Measurements from ENCODE around the gene ZSWIM6.
A peak's percentile ranks its signal among the peaks of the same experiment; 100 is the strongest.

ZSWIM6 gene

DNA sequence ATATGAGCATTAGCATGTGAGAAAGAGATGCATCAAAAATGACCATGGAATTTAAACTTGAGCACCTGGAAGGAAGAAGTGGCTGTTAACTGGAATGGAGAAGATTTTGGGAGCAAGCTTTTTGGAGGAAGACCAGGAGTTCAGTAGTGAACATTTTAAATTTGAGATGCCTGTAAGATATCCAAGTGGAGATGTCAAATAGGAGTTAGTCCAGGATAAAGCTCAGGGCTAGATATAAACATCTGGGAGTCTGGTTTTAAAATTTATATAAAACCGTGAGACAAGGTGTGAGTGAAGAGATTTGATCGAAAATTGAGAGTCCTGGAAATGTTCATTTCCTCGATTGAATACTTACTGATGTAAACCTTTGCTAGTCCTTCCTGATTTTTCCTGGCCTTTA is 217.5 kb downstream of the ZSWIM6 start:
- DNase-seq (ENCODE audit: low spot score) = no peak

DNA sequence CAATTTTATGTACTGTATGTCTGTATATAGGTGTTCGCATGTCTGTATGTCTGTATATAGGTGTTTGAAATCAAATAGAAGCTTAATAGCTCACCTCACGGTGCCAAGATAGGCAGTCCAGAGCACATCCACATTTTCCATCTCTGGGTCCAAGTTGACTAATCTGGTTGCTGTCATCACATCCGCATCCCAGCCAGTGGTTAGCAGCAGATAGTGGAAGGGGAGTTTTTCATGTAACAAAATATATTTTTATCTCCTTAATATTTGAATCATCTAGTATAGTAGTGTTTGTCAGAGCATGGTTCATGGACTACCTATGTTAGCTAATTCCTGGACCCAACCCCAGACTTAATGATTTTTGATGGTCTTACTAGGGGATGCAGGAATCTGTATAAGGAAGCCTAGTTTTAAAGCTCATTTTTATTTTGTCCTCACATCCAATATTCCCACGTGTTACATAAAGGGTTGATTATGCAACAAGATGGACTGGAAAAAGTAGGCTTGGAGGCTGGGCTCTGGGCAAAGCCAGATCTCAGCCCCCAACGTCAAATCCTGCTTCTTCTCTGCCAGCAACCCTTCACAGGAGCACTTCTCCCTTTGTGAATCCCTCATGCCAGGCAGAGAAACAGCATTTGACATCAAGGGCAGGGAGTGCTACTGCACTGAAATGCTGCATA is 219.7 kb downstream of the ZSWIM6 start:
- no peak for DNase-seq (ENCODE audit: low spot score)

DNA sequence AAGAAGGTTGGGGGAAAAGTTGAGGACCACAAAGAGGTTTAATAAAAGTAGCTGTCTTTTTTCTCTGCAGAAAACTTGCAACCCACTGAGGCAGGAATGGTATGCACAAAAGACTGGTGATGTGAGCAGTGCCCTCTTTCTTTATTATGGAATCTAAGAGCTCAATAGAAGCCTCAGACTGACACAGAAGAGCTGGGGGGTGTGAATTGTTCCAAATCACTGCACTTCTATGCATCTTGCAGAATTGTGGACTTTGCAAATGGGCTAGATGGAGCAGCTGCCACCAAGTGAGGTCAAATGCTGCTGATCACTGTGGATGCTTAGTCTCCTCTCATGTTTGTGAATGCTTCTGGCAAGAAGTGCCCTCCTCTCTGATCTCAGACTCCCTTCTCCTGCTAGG is 227.1 kb downstream of the ZSWIM6 start:
- DNase-seq (ENCODE audit: low spot score) = no peak

DNA sequence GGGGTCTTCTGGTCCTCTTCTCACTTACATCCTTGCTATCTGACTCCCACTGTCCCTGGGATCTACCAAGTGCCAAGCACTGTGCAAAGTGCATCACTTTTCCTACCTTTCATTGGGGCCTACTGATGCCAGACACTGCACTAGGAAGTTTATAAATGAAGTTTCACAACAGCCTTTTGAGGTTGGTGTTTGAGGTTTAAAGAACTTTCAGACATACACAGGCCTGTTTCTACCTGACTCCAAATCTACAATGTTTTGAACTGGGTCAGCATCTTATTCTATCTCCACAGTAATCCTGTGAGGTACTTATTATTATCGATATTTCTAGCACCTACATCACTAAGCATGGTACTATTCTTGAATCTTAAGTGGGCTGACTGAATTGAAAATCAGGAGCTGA is 227.7 kb downstream of the ZSWIM6 start:
- DNase-seq (ENCODE audit: low spot score) = no peak

DNA sequence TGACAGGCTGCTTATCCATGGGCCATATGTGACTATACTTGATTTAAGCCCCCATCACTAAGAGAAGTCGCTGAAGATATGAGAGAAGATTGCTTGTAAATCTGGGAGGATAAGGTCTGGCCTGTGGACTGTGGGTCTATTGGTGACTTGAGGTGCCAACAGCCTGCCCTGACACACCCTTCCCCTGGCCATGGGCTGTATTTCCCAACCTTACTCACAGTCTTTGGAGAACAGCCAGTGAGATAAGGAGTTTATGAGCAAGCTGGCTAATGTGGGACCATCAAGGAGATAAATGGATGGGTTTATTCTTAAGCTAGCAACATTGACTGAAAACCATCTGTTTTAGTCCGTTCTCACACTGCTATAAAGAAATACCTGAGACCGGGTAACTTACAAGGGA is 231.3 kb downstream of the ZSWIM6 start:
- no peak for DNase-seq (ENCODE audit: low spot score)

DNA sequence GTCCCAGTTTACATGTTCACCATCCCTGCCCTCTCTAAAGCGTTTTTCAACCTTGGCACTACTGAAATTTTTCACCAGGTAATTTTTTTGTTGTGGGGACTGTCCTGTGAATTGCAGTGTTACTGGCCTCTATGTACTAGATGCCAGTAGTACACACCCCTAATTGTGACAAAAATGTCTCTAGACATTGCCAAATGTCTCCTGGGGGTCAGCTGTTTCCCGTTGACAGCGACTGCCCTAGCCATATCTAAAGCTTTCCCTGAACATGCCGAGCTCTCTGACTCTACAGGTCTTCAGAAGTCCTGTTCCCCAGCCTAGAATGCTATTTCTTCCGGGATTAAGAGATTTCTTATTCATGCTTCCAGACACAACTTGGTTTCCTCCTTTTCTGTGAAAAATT is 235.3 kb downstream of the ZSWIM6 start:
- DNase-seq (ENCODE audit: low spot score) = no peak

DNA sequence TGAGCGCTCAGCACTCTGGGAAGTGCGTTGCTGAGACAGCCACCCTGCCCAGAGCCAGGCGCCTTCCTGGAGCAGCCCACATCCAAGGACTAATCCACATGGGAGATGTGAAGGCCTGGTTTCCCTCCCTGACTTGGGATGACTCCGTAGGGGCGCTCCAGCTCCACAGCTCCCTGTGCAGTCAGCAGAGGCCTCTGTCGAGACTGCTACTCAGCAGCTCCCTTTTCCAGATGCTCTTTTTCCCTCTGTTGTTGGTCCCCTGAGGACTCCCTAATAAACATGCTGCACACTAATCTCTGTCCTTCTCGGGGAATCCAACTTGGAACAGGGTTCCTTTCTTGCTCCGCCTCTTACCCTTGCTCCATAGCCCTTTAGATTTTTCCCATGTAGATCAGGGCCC is 237.3 kb downstream of the ZSWIM6 start:
- DNase-seq (ENCODE audit: low spot score) = no peak

DNA sequence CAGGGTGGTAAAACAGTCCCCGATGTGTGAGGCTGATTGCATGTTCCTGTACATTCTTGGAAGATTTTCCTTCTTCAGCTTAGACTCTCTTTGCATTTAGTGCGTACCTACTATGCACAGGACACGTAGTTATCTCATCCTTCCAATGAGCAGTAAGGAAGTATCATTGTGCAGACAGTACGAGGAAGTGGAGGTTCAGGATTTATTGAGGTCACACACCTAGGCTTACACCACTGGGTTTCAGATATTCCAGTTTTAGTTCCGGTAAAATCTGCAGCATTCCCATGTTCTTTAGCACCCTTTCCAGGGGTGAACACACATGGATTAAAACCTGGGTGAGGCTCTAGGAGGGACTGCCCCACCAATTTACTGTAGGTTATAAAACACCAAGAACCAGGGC is 238.7 kb downstream of the ZSWIM6 start:
- DNase-seq (ENCODE audit: low spot score) = no peak

DNA sequence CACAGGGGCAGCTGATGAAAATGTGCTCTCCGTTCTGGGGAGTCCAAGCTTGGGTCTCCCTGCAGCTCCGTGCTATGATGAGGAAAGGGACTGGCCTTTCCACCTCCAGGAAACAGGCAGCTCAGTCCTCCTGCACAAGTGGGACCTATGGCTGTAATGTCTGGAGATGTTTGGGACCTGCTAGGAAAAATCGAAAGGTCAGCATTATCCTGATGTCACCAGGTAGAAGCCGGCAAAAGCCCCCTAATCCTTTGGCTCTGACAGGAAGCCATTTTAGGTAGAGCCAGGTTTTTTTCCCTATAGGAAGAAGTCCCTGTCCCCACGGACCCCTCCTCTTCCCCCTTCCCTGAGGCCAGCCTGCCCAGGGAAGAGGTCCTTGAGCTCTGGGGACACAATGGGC is 240.9 kb downstream of the ZSWIM6 start:
- no peak for DNase-seq (ENCODE audit: low spot score)

DNA sequence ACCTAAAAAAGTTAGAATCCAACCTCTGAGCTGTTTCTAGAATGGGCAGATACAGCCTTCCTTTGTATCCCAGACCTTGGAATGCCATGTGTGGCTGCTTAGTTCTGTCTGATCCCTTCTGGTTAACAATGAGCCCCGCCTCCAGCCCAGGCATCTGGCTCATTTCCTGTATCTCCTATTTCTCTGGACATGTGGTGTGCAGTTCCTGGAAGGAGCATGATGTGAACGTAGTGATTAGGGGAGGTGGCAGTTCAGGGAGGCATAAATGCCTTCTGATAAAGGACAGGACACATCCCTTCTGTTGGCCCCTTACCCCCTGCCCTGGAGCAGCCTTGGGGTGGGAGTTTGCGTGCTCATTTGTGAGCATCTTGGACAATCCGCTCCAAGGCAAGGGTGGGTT is 243.0 kb downstream of the ZSWIM6 start:
- peak; percentile 64 for DNase-seq (ENCODE audit: low spot score)

DNA sequence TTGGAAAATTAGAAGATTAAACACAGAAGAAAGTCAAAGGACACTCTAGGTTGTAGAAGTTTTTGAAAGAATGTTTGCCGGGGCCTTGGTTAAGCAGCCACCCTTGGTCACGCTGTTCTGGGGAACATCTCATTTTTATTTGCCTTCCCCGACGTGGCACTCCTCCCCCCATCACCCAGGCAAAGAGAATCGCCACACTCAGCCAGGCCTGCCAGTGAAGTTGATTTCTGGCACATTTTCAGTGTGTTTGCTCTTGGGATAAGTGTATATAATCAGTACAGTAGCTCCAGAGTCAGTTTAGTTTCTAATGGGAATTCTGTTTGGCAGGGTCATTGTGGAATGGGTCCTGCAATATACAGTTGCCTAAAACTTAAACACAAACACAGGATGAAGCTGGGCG is 243.5 kb downstream of the ZSWIM6 start:
- no peak for DNase-seq (ENCODE audit: low spot score)

DNA sequence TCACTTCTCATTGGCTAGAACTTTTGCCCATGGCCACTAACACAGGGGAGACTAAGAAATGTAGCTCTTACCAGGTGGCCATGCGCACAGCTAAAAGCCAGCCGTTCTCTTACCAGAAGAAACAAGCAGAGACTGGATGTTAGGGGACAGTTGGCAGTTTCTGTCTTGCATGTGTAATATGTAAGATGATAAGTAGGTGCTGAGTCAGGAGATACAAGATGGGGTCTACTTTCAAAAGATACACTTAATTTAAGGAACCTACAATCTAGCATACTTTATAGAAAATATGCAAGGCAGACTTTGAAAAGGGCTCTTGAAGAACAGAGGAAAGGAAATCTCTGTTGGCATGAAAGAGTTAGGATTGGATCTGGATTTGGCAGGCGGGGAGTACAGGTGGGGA is 244.5 kb downstream of the ZSWIM6 start:
- no peak for DNase-seq (ENCODE audit: low spot score)

DNA sequence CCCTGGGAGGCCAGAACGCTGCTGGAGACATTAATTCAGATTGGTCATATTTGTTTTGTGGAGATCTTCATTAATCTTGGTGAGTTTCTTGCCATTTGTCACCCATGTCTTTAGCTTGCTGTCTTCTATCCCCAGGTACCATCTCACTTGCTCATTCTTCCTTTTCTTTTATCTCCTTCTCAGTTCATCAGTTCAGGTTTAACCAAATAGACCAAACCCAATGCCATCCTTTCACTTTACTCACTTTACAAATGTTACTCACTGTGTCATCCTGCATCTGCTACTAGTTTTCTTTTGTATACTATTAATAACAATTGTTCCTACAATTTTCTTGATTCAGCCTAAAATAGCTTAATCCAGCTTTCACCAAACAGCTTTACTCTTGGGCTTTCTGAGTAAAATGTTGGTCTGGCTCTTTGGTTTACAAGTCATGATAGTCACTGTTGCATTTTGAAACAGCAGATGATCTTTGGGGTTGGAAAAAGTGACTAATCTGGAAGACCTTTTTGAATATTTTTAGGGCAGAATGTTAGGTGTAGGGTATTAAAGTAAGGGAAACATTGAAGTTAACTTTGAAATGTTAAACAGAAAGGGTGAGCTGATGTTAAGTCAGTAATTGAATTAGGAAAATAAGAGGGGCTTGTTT is 246.9 kb downstream of the ZSWIM6 start:
- no peak for DNase-seq (ENCODE audit: low spot score)

DNA sequence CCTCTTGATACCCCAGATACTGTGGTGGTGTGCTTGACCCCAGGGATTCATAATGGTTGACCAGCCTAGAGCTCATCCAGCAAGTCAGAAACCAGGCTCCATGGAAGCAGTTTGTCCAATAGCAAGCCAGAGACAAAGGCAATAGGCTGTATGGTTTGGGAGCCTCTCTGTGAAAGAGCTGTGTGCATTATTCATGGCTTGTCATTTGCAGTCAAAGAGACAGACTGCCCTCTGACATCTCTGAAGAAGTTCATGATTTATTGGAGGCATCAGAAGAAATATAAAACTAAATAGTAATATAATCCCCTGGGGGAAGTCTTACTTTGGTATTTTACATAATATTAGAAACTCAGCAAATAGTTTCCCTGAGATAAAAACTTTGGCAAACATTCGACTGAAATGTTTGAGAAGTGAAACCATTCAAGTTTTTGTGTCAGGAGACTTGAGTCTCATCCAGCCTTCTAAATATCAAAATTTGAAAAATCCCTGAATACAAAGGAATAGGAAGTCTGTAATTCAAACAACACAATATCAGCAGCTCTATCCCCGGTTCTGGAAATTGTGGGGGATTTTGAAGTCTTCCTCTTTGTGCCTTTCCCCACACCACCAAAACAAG is 250.3 kb downstream of the ZSWIM6 start:
- no peak for DNase-seq (ENCODE audit: low spot score)

DNA sequence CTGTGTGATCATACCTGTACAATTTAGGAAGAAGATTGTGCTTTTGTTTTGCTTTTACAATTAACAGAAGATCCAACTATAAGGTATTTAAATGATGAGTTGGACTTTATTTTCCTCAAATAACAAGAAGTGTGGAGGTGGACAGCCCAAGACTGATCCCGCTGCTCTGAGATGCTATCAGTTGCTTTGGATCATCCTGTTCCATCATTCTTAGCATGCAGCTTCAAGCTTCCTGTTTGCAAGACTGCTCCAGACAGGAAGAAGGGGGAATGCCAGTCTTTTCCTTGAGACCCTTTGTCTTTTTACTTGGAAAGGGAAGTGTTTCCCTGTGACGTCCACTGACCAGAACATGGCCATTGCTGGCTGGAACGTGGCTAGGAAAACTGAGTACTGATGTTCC is 250.8 kb downstream of the ZSWIM6 start:
- no peak for DNase-seq (ENCODE audit: low spot score)

DNA sequence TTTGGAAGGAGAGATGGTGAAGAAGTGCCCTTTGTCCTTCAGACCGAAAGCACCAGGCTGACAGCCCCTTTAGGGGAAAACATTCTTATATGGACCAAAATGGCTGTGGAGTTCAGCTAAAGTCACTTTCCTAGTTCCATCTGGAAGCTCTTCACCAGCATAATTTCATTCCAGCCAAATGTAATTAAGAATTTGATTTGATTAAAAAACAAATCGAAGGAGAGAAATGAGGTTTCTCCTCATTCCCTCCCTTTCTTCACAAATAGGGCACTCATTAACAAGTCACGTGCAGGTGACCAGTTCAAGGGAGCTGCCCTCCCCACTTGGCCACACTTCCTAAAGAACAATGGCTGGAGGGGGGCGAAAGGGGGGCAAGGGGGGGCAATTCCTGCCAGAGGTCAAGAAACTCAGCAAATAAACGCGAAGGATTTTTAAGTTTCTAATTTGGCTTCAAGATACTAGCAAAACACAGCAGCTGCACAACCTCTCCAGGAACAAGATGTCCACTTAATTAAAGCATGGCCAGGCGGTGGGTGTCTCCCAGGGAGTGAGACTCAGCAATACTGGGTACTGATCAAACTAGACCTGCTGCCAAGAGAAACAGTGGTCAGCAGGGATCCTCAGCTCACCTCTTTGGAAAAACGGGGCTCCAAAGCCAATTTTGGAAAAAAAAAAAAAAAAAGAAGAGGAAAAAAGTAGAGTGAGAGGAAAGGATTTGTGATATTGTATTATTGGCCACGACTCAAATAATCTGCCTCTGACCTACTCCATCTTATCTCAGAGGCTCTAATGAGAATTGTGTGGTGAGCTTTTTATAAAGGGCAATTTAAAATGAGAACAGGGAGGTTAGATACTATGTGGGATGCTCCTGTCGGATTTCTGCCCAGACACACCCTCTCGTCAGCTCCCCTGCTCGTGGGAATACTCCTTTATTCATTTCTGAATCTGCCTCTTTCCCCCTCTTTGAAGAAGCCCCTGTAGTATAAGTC is 254.3 kb downstream of the ZSWIM6 start:
- no peak for DNase-seq (ENCODE audit: low spot score)

DNA sequence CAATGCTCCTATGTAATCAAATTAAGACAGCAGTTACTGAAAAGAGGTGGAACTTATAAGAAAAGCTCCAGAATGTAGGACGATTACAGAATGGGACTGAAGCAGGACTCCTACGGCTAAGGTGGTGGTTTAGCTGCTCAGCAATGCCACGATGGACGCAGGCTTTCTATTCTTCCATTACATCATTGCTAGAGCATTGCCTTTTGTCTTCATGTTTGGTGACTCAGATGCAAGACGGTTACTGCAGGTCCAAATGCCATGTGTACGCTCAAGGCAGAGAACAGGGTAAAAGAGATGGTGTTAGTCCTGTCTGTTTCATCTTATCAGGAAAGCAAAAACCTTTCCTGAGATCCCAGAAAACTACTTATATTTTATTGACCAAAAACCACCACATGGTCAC is 255.1 kb downstream of the ZSWIM6 start:
- no peak for DNase-seq (ENCODE audit: low spot score)

DNA sequence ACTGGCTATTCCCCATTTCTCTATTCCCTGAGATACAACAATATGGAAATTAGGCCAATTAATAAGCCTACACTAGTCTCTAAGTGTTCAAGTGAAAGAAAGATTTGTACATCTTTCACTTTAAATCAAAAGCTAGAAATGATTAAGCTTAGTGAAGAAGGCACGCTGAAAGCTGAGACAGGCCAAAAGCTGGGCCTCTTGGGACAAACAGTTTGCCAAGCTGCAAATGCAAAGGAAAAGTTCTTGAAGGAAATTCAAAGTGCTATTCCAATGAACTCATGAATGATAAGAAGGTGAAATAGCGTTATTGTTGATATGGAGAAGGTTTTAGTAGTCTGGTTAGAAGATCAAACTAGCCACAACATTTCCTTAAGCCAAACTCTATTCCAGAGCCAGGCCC is 256.2 kb downstream of the ZSWIM6 start:
- no peak for DNase-seq (ENCODE audit: low spot score)

DNA sequence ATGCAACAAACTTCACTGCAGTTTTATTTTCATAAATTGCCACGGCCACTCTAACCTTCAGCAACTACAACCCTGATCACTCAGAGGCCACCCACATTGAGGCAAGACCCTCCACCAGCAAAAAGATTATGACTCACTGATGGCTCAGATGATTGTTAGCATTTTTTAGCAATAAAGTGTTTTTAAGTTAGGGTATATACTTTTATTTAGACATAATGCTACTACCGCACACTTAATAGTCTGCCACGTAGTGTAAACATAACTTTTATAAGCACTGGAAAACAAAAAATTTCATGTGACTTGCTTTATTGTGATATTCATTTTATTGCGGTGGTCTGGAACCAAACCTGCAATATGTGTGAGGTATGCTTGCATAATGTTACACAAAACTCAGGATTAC is 257.9 kb downstream of the ZSWIM6 start:
- no peak for DNase-seq (ENCODE audit: low spot score)

DNA sequence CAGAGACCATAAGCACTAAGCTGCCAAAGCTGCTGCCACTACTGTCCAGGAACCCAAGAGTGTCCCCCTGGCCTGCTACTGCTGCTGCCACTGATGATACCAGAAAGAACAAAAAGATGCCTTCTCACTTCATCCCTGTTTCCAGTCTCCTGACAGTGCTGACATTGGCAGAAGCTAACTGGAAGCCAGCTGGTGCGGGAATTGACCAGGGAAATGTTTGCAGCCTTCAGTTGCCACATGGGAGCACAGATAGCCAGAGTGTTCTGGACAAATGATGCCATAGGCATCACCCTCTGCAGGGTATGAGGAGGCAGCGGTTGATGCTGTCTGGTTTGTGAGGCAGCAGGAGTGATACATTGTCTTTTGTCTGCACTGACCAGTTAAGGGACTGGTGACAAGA is 258.4 kb downstream of the ZSWIM6 start:
- no peak for DNase-seq (ENCODE audit: low spot score)

DNA sequence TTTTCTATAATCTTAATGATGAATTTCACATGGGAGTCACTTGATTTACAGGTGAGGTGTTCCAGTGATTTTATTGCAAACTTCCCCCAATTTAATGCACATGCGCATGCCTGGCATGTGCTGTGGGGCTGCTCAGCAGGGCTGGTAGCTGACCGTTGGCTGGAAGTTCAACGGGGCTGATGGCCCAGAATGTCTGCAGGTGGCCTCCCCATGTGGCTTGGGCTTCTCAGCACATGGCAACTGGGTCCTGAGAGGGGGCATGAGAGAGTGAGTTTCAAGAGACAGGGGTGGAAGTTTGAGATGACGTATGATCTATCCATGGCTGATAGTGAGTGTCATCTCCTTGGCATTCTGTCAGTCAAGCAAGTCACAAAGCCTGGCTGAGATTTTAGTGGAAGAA is 259.8 kb downstream of the ZSWIM6 start:
- no peak for DNase-seq (ENCODE audit: low spot score)

DNA sequence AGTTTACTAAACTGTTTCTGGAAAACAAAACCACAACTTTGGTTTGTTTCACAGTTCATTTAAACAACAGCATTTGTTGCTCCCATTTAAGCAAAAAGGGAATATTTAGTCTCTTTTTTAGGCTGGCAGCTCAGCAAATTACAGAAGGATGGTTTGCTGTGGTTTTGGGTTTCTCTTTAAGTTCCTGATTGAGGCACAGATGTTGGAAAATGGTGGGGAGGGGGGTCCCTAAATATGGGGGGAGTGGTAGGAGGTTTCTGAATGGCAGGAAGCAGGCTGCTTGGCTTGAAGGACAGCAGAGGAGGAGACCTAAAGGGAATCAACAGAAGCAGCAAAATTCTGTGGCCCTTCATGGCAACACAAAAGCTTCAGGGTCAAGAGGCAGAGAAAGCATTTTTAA is 263.4 kb downstream of the ZSWIM6 start:
- no peak for DNase-seq (ENCODE audit: low spot score)
